T-helper 9 cell (primary cell): ENCODE data around the gene NUDT3.

Source experiments
- DNase-seq: peaks from one replicate; pipeline ENCODE4 v3.0.0-alpha.2; 2020

The NUDT3 gene

GRCh38 chr6:34318499-34319470, 73.7 kb downstream of the NUDT3 start:
- no peak for DNase-seq

GRCh38 chr6:34317882-34318498, 74.5 kb downstream of the NUDT3 start:
- no peak for DNase-seq

- DNase-seq = no peak
Observed at GRCh38 chr6:34317172-34317477, 75.3 kb downstream of the NUDT3 start.

- no peak for DNase-seq
Observed at GRCh38 chr6:34316431-34317171, 75.9 kb downstream of the NUDT3 start.

- DNase-seq = no peak
Observed at GRCh38 chr6:34315780-34316179, 76.7 kb downstream of the NUDT3 start.

GRCh38 chr6:34315256-34315655, 77.2 kb downstream of the NUDT3 start:
- DNase-seq = no peak

- no peak for DNase-seq
Observed at GRCh38 chr6:34312259-34312658, 80.2 kb downstream of the NUDT3 start.

- DNase-seq = no peak
Observed at GRCh38 chr6:34310817-34311216, 81.7 kb downstream of the NUDT3 start.

GRCh38 chr6:34308483-34308882, 84.0 kb downstream of the NUDT3 start:
- no peak for DNase-seq

GRCh38 chr6:34305982-34306708, 86.3 kb downstream of the NUDT3 start:
- no peak for DNase-seq

- no peak for DNase-seq
Observed at GRCh38 chr6:34305497-34305896, 87.0 kb downstream of the NUDT3 start.

- no peak for DNase-seq
Observed at GRCh38 chr6:34304164-34304563, 88.3 kb downstream of the NUDT3 start.

- DNase-seq = no peak
Observed at GRCh38 chr6:34302929-34303328, 89.5 kb downstream of the NUDT3 start.

- DNase-seq = no peak
Observed at GRCh38 chr6:34301408-34301807, 91.1 kb downstream of the NUDT3 start.

- DNase-seq = no peak
Observed at GRCh38 chr6:34300332-34300751, 92.1 kb downstream of the NUDT3 start.

- DNase-seq = no peak
Observed at GRCh38 chr6:34298941-34299340, 93.5 kb downstream of the NUDT3 start.

- DNase-seq = no peak
Observed at GRCh38 chr6:34295721-34296120, 96.7 kb downstream of the NUDT3 start.

- no peak for DNase-seq
Observed at GRCh38 chr6:34292954-34293353, 99.5 kb downstream of the NUDT3 start.

- no peak for DNase-seq
Observed at GRCh38 chr6:34289137-34289536, 103.3 kb downstream of the NUDT3 start.

GRCh38 chr6:34288581-34288980, 103.9 kb downstream of the NUDT3 start:
- DNase-seq = no peak

- DNase-seq = no peak
Observed at GRCh38 chr6:34285448-34286164, 106.9 kb downstream of the NUDT3 start.
